Stomach (tissue), 4 donors: Measurements from ENCODE around the gene TSGA10.

Source experiments
- EP300 ChIP-seq: sonication (generic); formaldehyde crosslinking; IDR thresholded peaks from one replicate; pipeline ENCODE4 v1.6.1; 2017; ENCODE audit warnings: antibody characterized with exemption
- POLR2A ChIP-seq, 4 donors: fragments of 450-650 bp; IDR thresholded peaks; one replicate each; pipeline ENCODE4 v1.6.1; 2016; ENCODE audit warnings: antibody characterized with exemption in 4 of 4, control low read depth in 2 of 4, mild to moderate bottlenecking in 1 of 4, moderate library complexity in 1 of 4
- POLR2AphosphoS5 ChIP-seq, 3 donors: sonication (generic); formaldehyde crosslinking; IDR thresholded peaks; one replicate each; pipeline ENCODE4 v1.6.1; 2016; ENCODE audit warnings: antibody characterized with exemption in 3 of 3
- TF ChIP-seq, protein P1 (sequence below), 7 experiments: fragments of 450-650 bp in 4 of 7; fragments of 200-600 bp in 3 of 7; sonication (generic) in 3 of 7; IDR thresholded peaks; one replicate each; pipeline ENCODE4 v1.5.1; 2016 to 2019; ENCODE audit warnings: antibody characterized with exemption in 7 of 7, control low read depth in 2 of 7, mild to moderate bottlenecking in 1 of 7

DNA sequence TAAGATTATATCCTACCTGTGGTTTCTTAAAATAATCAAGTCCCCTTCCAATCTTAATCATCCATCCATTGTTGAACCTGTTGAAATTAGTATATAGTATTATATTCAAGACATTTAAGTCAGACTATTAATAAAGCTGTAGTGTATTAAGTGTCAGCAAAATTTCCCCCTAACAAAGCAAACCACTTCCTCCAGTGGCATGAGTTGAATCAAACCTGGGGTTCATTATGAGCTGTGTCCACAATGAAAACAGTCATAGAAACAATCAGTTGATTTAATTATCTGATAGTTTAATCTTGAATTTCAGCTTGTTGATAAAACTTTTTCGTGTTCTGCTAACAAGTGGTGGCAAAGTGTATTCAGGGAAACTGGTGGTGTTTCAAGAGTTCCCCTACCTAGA lies 14.8 kb upstream of the TSGA10 start:
- TF ChIP-seq, protein P1, sequence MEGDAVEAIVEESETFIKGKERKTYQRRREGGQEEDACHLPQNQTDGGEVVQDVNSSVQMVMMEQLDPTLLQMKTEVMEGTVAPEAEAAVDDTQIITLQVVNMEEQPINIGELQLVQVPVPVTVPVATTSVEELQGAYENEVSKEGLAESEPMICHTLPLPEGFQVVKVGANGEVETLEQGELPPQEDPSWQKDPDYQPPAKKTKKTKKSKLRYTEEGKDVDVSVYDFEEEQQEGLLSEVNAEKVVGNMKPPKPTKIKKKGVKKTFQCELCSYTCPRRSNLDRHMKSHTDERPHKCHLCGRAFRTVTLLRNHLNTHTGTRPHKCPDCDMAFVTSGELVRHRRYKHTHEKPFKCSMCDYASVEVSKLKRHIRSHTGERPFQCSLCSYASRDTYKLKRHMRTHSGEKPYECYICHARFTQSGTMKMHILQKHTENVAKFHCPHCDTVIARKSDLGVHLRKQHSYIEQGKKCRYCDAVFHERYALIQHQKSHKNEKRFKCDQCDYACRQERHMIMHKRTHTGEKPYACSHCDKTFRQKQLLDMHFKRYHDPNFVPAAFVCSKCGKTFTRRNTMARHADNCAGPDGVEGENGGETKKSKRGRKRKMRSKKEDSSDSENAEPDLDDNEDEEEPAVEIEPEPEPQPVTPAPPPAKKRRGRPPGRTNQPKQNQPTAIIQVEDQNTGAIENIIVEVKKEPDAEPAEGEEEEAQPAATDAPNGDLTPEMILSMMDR (IDR thresholded peaks at IDR 0.05) = no peak
- TF ChIP-seq POLR2A (IDR thresholded peaks at IDR 0.05) = no peak
- TF ChIP-seq EP300 = no peak
- TF ChIP-seq POLR2AphosphoS5 (IDR thresholded peaks at IDR 0.05) = no peak
